Activated CD4-positive, alpha-beta T cell treated with anti-CD3 and anti-CD28 coated beads, Interleukin-2, amount 50 U/mL, for 24 hours (primary cell): ENCODE results near the gene GPA33.

Experiments
- DNase-seq, 2 donors: peaks; one replicate each; pipeline ENCODE4 v3.0.0-alpha.2; 2020; ENCODE audit warnings: low read depth in 1 of 2, low spot score in 1 of 2

The GPA33 gene, protein sequence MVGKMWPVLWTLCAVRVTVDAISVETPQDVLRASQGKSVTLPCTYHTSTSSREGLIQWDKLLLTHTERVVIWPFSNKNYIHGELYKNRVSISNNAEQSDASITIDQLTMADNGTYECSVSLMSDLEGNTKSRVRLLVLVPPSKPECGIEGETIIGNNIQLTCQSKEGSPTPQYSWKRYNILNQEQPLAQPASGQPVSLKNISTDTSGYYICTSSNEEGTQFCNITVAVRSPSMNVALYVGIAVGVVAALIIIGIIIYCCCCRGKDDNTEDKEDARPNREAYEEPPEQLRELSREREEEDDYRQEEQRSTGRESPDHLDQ

GRCh38 chr1:167090314-167090942, at the start of gene GPA33:
Gene GPA33, minus strand, starts transcription at chr1:167090377. Its CDS starts 90 bp downstream, at chr1:167090287.
- no peak for DNase-seq

DNA sequence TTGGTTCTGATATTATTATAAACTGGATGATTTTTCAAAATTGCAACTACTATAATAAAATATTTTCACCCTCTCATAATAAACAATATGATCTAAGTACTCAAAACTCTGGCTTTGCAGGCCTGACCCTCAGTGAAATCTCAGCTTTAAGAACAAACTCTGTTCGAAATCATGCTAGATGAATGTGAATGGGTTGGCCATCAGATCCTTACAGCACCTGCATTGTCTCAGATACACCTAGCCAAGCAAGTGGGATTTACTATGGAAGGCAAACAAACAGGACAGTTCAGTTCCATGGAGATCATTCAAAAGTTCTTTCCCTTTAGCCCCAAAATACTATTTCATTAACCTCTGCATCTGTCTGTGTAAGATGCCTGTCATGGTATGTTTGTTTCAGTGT, 48.5 kb upstream of the GPA33 start:
- no peak for DNase-seq

DNA sequence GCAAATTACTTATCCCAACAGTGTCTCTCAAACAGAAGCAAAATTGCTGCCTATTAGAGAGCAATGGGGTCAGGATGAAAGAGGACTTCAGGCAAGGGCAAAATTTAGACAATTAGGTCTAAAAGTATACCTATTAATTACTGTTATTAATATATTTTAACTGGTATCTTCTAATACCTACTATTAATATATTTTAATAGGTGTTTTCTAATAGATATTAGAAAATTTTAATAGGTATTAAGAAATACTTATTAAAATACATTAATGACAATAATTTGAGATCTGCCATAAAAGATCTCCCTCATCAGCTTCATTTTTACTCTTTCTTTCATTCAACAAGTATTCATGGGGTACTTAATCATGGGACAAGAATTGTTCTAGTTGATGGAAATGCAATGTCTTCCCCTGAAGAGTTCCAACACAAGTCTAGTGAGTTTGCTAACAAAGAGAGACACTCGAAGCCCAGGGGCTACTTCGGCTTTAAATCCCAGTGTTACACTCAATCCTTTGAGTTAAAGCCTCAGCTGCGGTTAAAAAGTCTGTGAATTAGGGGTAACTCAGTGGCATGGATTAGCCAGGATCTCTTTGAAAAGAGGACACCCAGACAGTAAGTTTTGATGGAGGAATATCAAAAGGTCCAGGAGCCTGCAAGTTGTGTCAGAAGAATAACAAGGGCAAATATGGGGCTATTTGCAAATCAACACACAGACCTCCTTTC, 47.8 kb upstream of the GPA33 start:
- DNase-seq: no peak

GRCh38 chr1:167137332-167137781, 47.2 kb upstream of the GPA33 start:
- DNase-seq: no peak

DNA sequence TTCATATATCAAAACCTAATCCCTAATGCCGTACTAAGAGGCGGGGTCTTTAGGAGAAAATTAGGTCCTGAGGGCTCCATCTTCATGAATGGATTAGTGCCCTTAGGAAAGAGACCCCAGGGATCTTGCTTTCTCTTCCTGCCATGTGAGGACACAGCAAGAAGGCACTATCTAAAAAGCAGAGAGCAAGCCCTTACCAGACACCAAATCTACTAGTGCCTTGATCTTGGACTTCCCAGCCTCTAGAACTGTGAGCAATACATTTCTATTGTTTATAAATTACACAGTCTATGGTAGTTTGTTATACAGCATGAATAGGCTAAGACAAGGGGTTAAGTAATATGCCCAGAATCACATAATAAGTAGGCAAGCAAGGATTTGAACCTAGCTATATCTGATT, 46.6 kb upstream of the GPA33 start:
- no peak for DNase-seq

DNA sequence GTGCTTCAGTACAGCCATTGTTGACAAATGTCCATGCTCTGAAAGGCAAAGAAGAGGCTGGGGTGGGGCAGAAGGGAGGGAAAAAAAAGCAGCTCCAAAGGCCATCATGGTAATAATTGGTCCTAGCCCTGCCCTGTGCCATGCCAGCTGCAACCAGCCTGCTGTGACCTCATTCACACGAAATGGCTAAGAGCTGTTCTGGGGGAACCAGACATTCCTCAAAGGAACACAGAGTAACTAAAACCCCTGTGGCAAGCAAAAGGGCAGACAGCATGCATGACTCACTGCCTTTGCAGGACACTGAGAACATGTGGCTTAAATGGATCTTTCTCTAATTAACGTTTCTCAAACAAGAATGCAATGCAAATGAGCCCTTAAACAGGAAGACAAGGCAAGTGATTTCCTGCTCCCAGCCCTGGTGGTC, 46.0 kb upstream of the GPA33 start:
- DNase-seq: no peak

DNA sequence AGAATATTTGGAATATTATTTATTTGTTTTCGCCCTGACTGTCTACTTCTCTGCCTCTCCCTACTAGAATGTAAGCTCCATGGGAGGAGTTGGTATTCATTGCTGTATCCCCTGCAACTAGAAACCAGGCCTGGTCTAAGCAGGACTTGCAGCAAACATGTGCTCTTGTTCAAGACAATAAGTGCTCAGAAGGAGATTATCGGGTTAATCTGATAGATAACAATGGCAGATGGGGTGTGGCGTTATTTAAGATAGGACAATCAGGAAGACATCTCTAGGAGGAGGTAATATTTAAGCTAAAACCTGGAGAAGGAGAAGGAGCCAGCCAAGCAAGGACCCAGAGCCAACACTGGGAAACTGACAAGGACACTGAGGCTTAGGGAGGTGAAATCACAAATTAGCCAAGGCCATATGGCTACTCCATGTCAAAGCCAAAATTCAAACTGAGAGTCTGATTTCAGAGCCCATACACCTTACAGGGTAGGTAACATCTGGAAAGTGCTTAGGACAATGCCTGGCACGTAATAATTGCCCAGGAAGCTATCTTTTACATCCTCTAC, 45.2 kb upstream of the GPA33 start:
- no peak for DNase-seq

GRCh38 chr1:167132301-167133010, 42.3 kb upstream of the GPA33 start:
- no peak for DNase-seq

DNA sequence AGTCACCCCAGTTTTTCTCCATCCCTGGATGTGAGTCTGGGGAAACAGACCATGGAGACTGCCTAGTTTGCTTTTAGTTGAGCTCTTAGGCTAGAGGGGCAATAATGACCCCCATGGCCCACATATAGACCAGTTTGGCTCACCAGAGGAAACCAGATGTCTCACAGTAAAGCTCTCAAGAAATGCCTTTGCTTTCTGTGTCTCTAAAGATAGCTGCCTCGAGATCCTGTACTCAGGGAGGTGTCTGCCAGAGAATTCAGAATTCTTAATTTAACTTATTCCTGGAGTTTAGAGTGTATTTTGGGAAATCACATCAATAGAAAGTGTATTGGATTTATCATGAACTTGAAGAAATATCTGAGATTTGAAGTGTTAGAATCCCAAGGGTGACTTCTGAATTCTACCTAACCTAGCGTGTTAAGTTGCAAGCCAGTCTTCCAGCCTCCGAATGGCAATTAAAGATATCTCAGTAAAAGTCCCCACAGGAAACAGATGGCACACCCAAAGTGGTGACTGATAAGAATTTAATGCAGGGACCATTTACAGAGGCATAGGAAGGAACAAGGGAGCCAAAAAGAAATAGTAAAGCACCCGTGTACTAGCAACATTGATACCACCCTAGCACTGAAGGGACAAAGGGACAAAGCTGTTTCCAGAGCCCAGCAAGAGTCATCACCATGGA, 40.8 kb upstream of the GPA33 start:
- DNase-seq: no peak

- no peak for DNase-seq
Measured at GRCh38 chr1:167128261-167129227, 38.4 kb upstream of the GPA33 start.

DNA sequence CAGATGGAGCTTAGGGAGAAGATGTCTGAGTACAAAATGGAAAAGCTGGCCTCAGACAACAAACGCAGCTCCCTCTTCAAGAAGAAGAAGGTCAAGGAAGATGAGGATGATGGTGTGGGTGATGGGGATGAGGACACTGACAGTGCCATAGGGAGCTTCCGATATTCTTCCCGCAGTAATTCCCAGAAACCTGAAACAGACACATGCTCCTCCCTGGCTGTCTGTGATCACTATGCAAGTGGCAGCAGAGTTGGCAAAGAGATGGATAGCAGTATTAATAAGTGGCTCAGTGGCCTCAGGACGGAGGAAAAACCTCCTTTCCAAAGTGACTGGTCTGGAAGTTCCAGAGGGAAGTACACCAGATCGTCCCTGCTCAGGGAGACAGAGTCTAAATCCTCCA, 37.5 kb upstream of the GPA33 start:
- no peak for DNase-seq

GRCh38 chr1:167127236-167127635, 37.1 kb upstream of the GPA33 start:
- no peak for DNase-seq

DNA sequence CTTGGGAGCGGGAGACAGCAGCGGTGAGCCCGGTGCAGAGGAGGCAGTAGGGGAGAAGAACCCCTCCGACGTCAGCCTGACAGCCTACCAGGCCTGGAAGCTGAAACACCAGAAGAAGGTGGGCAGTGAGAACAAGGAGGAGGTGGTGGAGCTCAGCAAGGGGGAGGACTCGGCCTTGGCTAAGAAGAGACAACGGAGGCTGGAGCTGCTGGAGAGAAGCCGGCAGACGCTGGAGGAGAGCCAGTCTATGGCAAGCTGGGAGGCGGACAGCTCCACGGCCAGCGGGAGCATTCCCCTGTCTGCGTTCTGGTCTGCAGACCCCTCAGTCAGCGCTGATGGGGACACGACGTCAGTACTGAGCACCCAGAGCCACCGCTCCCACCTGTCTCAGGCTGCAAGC, 36.6 kb upstream of the GPA33 start:
- DNase-seq: no peak

GRCh38 chr1:167126317-167126716, 36.1 kb upstream of the GPA33 start:
- no peak for DNase-seq

- no peak for DNase-seq
Measured at GRCh38 chr1:167122568-167122967, 32.4 kb upstream of the GPA33 start.

DNA sequence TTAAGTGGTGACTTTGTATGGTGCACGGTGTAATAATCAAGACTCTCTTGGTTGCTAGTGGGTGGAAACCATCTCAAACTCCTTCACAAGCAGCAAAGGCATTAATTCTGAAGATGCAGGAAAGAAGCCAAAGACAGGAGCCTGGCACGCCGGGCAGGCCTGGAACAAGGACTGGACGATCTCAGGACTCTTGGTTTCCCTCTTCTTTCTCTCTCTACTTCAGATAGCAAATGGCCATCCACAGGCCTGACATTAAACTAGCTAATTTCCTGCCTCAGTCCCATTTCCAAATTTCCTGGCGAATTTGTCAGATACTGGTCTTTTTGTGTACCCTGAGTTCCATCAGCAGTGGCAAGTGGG, 31.9 kb upstream of the GPA33 start:
- no peak for DNase-seq

DNA sequence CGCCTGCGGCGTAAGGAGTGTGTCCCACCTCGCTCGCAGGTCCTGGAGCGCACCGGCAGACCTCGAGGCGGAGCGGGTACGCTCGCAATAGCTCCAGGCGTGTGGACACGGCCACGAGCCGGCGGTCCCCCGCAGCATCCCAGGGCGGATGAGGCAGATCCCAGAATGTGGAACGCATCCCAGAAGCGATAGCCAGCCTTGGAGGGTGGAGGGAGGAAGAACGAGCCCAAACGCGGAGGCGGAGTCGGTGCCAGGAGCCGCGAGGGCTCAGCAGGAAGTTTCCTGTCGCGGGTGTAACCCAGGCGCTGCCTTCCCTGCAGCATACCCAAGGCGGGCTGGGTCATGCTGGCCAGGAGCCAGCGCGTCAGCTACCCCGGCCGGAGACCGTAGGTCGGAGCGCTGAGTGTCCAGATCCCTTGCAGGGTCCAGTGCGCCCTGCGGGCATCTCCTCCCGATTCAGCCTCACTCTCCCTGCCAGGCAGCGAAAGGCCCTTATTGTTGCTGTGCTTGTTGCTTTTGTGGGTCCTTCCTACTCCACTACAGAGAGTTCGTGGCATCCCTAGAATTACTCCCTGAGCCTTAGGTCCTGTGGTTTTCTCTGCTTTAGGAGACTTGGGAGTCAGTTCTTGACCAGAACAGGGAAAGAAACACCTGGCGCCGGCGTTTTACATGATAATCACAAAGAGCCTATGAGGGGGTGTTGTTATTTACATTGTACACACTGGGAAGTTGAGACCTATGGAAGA, 31.4 kb upstream of the GPA33 start:
- no peak for DNase-seq

DNA sequence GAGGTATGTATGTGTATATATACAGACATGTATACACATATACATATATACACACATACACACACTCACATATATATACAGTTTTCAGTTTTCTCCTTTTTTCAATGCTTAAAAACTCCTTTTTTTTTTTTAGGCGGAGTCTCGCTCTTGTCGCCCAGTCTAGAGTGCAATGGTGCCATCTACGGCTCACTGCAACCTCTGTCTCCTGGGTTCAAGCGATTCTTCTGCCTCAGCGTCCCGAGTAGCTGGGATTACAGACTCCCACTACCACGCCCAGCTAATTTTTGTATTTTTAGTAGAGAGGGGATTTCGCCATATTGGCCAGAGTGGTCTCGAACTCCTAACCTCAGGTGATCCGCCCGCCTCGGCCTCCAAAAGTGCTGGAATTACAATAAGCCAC, 30.7 kb upstream of the GPA33 start:
- DNase-seq: no peak

DNA sequence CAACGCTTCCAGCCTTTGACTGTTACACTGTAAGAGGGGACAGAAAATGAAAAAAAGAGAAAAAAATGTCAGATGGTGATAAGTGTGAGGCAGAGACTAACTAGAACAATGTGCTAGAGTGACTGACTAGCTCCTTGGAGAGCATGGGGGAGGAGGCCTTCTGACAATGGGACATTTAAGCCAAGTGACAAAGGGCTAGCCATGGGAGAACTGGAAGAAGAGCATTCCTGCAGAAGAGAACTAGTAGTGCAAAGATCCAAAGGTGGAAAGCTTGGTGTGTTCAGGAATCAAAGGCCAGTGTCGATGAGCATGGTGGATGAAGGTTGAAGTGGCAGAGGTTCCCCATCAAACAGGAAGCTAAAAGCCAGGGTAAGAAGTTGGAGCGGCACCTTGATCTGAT, 29.5 kb upstream of the GPA33 start:
- DNase-seq: no peak
